HG03039 (cell line): ENCODE results near the gene GADD45GIP1.
A peak's percentile ranks its signal among the peaks of the same experiment; 100 is the strongest.

Experiments
- ATAC-seq: cut with Tn5 transposase; IDR thresholded peaks from one replicate; pipeline ENCODE4 v1.9.1; 2021; ENCODE audit warnings: mild to moderate bottlenecking, moderate library complexity; ENCODE audit not compliant: unreplicated experiment

The GADD45GIP1 gene

DNA sequence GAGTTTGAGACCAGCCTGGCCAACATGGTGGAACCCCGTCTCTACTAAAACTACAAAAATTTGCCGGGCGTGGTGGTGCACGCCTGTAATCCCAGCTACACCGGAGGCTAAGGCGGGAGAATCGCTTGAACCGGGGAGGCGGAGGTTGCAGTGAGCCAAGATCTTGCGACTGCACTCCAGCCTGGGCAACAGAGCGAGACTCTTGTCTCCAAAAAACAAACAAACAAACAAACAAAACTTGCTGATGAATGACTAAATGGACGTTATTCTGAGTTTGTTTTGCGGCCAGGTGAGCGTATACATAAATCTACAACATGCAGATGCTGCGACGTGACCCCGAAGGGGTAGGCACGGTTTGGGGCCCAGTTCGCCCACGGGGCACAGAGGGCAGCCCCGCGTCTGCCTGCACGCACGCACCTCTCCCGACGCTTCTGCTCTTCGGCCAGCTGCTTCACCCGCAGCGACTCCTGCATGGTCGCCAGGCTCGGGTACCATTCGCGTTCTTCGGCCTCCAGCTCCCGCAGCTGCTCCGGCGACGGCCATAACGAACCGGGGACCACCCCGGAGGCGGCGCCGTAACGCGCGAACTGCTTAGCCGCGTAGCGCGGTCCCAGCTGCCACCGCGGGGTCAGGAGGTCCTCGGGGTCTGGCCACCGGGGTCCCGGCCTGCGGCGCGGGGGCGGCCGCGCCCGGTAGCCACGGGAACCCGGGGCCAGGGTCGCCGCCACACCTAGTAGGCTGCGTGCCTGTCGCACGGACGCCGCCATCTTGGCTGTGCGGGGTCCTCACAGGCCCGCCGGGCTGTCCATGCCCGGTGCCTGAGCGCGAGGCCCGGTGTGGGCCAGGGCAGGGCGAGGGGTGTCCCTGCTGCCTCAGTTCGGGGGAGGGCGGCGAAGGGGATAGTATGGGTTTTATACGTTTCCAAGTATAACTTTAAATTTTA, at the start of gene GADD45GIP1:
GADD45GIP1 (minus strand) TSS at position 778 of the 943 bp plus-strand sequence; CDS start at position 767, 11 bp downstream.
- peak; percentile 60 for ATAC-seq

DNA sequence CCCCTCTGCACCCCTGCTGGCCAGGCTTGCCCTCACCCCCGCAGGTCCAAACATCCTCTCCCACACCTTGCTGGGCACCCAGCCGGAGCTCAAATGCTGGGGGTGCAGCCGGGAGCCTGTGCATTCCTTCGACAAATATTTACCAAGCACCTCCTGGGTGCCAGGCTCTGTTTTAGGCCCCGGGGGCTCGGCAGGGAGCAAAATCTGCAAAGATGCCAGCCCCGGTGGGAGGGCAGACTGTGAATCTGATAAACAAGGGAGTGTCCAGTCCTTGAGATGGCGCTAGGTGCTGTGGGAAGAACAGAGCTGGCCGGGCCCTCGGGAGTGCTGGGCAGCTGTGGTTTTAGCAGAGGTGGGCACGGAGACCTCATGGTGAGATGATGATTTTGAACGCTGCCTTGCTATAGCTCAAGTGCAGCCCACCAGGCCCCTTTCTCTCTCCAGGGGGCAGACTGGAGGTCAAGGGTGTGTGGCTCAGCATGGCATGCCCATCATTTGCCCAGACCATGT, 48.9 kb upstream of the GADD45GIP1 start:
- no peak for ATAC-seq

DNA sequence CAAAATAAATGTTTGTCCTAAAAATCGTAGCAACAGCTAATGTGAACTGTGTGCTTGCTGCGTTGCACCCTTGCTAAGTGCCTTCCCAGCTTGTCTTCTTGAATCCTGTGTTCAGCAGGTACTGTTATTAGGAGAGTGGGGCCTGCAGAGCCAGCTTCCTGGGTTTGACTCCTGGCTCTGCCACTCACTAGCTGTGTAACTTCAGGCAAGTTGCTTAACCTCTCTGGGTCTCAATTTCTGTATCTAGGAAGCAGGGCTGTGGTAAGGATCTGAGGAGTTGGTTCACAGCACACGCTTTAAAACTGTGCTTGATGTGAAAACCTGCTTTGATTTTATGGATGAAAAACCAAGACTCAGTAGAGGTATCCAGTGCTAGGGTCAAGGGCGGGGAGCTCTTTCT, 48.2 kb upstream of the GADD45GIP1 start:
- ATAC-seq: no peak

DNA sequence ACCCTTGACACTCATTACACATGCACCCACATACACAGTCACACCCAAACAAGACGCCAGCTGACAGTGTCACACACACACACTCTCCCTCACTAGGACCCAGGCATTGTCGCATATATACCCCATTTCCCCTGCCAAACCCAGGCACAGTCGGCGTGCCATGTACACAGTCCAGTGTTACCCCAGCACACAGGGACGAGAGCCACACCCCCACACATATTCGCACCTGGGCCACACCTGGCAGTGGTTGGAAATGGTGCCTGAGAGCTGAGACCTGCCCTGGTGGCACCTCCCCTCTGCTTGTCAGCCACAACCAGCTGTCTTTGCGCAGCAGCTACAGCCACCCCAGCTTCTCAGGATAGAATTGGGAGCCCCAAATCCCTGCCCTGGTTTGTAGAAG, 47.2 kb upstream of the GADD45GIP1 start:
- no peak for ATAC-seq

DNA sequence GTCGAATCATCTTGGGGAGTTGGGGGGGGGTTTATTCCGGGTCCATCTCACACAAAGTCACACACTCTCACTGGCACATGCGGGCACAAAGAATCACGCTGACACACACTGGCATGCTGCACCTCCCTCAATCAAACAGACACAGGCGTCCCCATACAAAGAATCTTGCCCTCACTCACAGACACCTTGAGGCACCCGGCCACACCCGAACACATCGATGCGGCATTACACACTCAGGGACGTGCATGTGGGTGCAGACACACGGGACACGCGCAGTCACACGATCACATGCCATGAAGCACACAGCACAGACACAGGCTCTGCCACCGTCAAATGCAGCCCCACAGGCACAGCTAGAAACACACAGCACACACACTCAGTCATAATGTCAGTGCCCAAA, 46.1 kb upstream of the GADD45GIP1 start:
- no peak for ATAC-seq

DNA sequence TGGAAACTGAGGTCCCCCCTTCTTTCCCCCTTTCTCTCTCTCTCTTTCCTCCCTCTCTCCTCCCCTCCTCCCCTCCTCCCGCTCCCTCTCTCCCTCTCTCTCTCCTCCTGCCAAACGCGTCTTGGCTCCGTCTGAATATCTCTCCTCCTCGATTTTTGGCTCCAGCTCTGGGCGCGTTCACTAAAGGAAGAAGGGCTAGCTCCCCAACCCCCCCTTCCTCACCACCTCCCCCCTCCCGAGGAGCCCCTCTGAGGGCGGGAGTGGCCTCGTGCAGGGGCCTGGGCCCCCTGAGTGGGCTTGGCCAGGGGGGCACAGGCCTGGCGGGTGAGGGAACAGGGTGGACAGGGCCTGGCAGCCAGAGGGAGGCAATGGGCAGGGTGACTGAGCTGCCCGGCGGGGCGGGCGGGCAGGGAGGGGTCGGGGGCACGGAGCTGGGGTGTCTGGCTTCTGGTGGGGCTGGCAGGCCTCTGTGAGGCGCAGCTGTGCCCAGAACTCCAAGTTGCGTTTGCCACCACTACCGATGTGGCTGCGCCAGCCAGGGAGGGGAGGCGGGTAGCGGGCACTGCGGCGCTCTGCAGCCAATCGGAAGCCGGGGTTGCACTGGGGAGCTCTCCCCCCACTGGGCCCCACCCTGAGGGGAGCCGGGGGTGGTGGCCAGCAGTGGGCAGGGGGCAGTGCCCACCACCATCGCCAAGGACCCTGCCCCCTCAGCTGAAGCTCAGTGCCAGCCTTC, 45.3 kb upstream of the GADD45GIP1 start:
- ATAC-seq: no peak

DNA sequence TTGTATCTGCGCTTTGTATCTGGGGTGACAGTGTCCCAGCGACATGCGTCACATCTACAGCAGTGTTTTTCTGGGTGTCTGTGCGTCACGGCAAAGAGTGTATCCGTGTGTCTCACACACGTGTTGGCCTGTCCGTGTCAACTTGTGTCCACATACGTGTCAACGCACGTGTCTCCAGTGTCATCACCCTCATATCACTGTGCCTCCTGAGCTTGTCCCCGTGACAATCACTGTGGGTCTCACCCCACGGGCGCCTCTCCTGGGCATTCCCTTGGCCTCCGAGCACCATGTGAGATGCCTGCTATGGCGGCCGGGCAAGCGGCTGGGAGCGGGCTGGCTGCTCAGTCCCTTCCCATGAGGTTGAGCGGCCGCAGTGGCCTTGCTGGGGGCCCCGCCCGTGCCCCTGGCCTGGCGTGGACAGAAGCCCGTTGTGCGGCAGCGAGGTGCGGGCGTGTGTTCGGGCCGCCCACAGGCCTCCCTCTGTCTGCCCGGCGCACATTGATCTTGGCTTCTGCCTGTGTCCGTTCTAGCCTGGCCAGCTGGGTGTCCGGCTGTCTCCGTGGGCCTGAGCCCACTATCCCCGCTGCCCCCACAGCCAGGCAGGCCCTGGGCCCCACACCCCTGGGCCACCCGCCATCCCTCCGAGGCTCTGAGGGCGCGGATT, 44.6 kb upstream of the GADD45GIP1 start:
- ATAC-seq: no peak

DNA sequence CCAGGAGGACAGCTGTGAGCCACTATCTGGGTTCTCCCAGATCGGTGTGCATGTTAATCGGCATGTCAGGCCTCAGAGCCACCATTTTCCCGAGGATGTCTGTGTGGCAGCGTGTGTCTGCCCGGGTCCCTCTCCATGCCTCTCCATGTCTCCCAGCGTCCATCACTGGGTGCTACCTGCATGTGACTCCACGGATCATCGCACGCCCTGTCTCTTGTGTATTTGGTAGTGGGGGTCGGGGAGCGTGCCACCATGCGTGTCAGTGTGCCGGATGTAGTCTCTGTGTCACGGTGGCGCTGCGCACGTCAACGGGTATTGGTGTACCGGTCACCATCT, 44.1 kb upstream of the GADD45GIP1 start:
- ATAC-seq: no peak

DNA sequence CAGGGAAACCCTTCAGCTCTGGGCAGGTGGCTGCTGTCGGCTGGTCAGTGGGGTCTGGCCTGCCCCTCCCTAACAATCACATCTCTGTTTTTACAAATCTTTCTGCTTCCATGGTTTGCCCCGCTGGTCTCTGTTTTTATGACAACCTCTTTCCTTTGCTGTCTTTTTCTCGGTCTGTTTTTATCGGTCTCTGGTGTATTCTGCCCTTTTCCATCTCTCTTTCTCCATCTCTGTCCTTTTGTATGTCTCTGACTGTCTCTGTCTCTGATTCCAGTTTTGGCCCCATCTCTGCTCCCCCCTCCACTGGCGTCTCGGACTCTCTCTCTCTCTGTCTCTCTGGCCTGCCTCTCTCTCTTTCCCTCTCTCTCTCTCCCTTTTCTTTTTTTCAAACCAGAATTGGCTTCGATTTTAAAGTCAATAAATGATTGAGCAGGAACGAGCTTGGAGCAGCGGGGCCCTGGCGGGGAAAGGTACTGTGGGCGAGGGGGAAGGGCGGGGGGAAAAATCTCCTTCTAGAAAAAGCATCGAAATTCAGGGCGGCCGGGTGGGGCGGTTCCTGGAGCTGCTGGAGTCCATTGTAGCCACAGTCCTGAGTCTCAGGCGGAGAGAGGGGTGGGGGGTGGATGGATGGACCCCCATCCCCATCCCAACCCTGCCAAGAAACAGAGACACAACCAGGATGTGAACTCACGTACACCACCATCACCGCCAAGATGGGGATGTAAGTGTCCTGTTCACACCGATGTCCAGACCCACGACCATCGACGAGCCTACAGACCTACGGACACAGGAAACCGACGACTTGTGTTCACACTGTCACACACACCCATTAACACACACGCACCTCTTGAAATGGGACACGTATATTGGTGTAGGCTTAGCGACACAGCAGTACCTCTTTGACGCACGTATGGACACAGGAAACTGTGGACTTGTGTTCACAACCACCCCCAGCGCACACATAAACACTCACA, 41.2 kb upstream of the GADD45GIP1 start:
- no peak for ATAC-seq

DNA sequence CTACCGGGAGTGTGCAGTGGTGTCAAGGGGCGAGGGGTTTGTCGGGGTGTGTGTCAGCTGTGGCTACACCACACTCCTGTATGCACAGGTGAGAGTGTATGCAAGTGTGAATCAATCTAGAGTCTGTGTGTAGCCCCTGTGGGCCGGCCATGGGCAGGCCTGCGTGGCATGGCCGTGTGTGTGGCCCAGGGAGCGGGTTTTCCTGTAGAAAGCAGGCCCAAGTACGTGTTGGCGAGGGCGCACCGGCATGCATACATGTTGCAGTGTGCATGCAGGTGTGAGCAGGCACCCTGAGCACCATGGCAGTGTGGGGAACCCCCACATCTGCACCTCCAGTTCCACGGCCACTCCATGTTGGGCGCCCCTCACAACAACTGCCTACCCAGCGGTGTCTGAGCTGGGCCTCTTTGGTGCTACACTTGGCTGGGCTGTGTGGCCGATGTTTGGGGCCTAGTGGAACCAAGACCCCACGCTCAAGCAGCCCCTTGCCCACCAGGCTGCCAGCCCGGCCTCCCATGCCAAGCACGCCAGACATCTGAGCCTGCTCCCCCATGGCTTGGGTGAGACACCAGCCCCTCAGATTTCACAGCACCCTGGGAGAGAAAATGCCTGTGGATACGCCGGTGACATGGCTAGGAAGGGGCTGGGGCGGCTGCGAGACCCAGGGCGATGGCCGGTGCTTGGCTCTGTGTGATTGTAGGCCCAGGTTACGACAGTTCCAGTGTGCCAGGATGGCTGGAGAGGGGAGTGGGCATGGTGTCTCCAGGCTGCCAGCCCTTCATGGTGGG, 40.4 kb upstream of the GADD45GIP1 start:
- no peak for ATAC-seq

DNA sequence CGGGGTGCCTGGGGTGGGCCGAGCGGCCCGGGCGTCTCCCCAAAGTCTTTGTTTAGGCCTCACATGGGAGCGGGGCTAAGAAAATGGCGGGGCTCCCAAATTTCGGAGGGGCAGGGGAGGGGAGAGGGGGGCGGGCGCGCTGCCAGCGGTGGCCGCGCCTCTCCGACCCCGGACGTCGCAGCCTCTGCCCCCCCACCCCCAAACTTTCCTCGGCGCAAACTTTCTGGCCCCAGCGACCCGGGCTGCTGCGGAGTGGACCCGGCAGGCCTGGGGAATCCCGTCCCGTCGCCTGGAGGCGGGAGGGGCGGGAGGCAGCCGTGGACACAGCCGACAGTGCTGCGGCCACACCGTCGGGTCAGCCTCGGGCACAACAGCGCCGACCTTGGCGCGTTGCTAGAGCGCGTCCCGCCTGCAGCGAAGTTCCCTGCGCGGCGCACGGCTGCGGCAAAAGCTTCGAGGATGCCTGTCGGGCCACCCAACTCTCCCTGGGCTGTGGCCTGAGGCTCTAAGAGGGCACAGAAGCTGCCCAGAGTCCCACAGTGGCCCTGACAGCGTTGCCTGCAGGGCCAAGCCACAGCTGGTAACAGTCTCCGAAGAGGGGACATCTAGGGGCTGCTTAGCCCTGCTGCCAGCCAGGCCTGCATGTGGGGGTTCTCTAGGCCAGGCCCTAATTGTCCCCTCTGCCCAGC, 39.5 kb upstream of the GADD45GIP1 start:
- no peak for ATAC-seq

DNA sequence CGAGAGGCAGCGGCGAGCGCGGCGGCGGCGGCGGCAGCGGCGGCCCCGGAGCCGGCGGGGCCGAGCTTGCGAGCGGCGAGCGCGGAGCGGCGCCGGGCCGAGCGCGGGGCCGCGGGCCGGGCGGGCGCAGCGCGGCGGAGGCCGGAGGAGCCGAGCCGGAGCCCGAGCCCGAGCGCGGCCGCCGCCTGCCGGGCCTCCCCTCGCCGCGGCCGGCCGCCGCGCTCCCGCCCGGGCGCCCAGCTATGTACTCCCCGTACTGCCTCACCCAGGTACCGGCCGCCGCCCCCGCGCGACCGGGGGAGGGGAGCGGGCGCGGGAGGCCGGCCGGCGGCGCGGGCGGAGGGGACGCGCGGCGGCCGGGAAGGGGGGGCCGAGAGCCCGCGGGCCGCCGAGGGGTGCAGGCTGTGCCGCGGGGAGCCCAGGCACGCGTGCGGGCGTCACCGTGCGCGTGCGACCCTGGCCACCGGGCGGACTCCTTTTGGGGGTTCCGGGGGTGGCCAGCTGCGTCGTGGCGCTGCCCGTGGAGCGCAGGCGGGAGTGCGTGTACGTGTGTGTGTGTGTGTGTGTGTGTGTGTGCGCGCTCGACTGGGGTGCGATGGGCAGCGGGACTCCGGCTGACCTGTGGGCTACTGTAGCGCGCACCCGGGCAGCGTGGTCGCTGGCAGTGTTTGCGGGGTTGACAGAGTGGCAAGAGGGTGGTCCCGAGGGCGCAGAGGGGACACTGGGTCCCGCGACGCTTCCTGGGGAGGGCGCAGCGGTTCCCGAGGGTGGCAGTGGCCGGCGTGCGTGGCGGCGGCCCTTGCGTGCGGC, 38.8 kb upstream of the GADD45GIP1 start:
- ATAC-seq: no peak

DNA sequence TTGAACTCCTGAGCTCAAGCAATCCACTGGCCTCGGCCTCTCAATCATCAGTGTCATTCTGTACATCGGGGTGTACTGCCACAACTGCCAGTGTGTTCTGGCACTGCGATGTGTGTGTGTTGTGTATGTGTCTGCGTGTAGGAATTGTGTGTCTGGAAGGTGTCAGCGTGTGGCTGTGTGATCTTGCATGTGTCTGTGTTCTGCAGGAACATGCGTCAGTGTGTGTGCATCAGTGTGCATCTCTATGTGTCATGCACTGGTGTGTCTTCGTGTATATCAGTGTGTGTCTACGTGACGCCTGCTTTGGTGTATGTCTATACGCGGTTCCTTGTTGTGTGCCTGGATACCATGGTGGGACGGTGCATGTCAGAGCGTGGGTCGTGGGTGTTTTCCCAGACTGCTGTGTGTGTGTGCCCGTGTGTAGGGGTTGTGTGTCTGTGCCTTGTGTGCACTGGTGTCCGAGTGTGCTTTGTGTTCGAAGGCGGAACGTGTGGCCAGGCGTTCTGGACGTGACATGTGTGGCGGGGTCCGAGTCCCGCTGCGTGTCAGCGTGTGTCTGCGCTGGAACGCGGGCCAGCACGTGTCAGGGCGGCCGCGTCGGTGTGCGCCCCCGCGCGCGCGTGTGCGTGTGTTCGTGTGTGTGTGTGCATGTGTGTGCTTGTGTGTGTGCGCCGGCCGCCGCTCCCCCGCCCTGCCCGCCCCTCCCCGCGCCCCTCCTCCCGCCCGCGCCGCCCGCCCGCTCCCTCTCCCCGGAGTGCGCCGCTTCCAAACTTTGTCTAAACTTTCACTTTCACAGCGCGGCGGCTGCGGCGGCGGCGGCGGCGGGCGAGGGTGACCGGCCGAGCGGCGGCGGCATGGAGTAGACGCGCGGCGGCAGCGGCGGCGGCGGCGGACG, 37.9 kb upstream of the GADD45GIP1 start, which contains the start of gene NFIX:
NFIX (plus strand) TSS at position 775 of the 895 bp plus-strand sequence. CDS start 363 bp downstream, outside the sequence.
- ATAC-seq: no peak

DNA sequence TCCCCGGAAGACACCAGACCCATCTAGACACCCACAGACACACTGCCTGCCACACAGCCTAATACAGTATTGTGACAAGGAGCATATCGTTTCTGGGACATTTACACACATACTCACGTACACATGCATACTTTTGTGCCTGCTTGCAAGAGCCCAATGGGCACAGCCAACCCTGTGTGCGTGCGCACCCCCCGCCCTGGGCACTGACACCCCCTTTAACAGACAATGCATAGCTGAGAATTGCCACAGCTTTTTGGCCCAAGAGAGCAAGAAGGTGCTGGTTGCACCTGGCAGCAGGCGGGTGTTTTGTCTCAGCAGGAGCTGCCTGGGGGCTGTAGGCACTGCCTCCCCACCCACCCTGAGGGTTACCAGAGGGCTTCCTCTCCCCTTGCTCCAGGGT, 36.5 kb upstream of the GADD45GIP1 start:
- no peak for ATAC-seq

DNA sequence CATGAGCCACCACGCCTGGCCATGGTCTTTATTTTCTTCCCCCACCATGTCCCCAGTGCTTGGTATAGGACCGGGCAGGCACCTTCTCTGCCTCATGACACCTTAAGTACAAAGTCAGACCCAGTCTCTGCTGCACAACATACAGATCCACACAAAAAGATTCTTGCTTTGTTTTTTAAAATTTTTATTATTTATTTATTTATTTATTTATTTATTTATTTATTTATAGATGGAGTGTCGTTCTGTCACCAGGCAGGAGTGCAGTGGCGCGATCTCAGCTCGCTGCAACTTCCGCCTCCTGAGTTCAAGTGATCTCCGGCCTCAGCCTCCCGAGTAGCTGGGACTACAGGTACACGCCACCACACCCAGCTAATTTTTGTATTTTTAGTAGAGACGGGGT, 35.7 kb upstream of the GADD45GIP1 start:
- no peak for ATAC-seq

DNA sequence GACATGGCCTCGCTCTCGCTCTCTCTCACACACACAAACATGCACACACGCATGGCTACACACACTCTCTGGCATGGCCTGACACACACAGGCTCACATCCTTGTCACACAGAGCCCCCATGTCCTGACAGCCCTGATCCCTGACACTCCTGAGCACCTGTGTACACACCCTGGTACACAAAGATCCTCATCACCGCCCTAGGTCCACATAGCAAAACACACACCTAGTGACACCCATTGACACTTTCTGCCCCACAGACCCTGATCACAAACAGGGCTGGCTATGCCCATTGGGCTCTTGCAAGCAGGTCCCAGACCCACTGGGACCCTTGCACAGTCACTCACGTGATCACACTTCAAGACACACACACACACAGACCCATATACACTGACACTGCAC, 34.3 kb upstream of the GADD45GIP1 start:
- no peak for ATAC-seq

DNA sequence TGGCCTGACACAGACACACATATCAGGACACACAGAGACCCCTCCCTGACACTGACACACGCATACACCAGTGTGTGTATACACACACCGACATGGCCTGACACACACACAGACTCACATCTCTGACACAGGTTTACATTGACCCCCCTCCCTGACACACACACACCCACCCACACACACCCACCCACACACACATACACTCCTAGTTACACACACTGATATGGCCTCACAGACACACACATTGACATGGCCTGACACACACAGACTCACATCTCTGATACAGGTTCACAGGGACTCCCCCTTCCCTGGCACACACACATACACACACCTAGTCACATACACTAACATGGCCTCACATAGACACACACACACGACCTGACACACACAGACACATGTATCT, 33.8 kb upstream of the GADD45GIP1 start:
- ATAC-seq: no peak
